Osteocyte (in vitro differentiated cells): Measurements from ENCODE around the gene ALG10B. TPM values are rescaled to one million over a fixed set of nuclear protein-coding genes. Genes with fewer than 3 reads are reported as not detected.
"Not testable (repeated sequence)": the region's sequence is repeated elsewhere in the genome, so short reads cannot be mapped to it uniquely, and the experiment has no call there.

ENCODE experiments used
- DNase-seq: peaks from one replicate; pipeline ENCODE4 v3.0.0; 2021; ENCODE audit warnings: mixed read lengths; ENCODE audit not compliant: unreplicated experiment; ENCODE audit errors: extremely low spot score
- H3K27ac Mint-ChIP-seq: one replicate; pipeline ENCODE4 v1.8.0; 2021; ENCODE audit warnings: mild to moderate bottlenecking, mixed read lengths; ENCODE audit not compliant: unreplicated experiment
- H3K27me3 Mint-ChIP-seq: one replicate; pipeline ENCODE4 v1.8.0; 2021; ENCODE audit warnings: mixed read lengths; ENCODE audit not compliant: unreplicated experiment
- H3K36me3 Mint-ChIP-seq: one replicate; pipeline ENCODE4 v1.8.0; 2021; ENCODE audit warnings: mixed read lengths; ENCODE audit not compliant: unreplicated experiment
- H3K4me1 Mint-ChIP-seq: one replicate; pipeline ENCODE4 v1.8.0; 2021; ENCODE audit warnings: mixed read lengths; ENCODE audit not compliant: unreplicated experiment
- H3K4me3 Mint-ChIP-seq: one replicate; pipeline ENCODE4 v1.8.0; 2021; ENCODE audit warnings: mild to moderate bottlenecking, moderate library complexity, mixed read lengths; ENCODE audit not compliant: unreplicated experiment
- H3K9me3 Mint-ChIP-seq: one replicate; pipeline ENCODE4 v1.8.0; 2021; ENCODE audit warnings: mixed read lengths; ENCODE audit not compliant: unreplicated experiment
- CTCF ChIP-seq: fragments of 200-600 bp; sonication (generic); IDR thresholded peaks from 2 replicates; pipeline ENCODE4 v1.5.0; 2021; ENCODE audit warnings: antibody characterized with exemption, mild to moderate bottlenecking, moderate library complexity
- total RNA-seq: library from RNA; stranded (reverse); gene quantifications from 2 replicates; pipeline ENCODE4 v1.2.1, GENCODE V29; 2021

ALG10B gene
- total RNA-seq, 1 donor from 2014 or later: 12.5 TPM

- no peak for DNase-seq
- H3K4me3 Mint-ChIP-seq: no peak overlapping the region
- no peak for TF ChIP-seq CTCF
- H3K4me1 Mint-ChIP-seq: no peaks in the 10 kb centered on the region
- peaks cover 26% of the 10 kb centered on the region for H3K9me3 Mint-ChIP-seq
- no peaks in the 10 kb centered on the region for H3K27me3 Mint-ChIP-seq
- no peaks in the 10 kb centered on the region for H3K36me3 Mint-ChIP-seq
- H3K27ac Mint-ChIP-seq: no peak overlapping the region
Measured at GRCh38 chr12:38289396-38289795, 27.2 kb upstream of the ALG10B start.

- Mint-ChIP-seq H3K9me3 (peaks cover 26% of the 10 kb centered on the region), H3K27ac (no peak overlapping the region), H3K4me3 (no peak overlapping the region), H3K4me1 (no peaks in the 10 kb centered on the region), H3K27me3 (no peaks in the 10 kb centered on the region), H3K36me3 (no peaks in the 10 kb centered on the region)
- no peak for TF ChIP-seq CTCF
- DNase-seq: no peak
Measured at GRCh38 chr12:38291160-38291559, 25.4 kb upstream of the ALG10B start.

- not testable (repeated sequence) for H3K36me3 Mint-ChIP-seq, H3K4me3 Mint-ChIP-seq, H3K27ac Mint-ChIP-seq, H3K4me1 Mint-ChIP-seq, H3K27me3 Mint-ChIP-seq, DNase-seq
- H3K9me3 Mint-ChIP-seq: peaks cover 26% of the 10 kb centered on the region
Measured at GRCh38 chr12:38302972-38303371, 13.6 kb upstream of the ALG10B start.

GRCh38 chr12:38321966-38322365 lies 5.4 kb downstream of the ALG10B start:
- H3K4me3 Mint-ChIP-seq, H3K27ac Mint-ChIP-seq, H3K36me3 Mint-ChIP-seq, H3K27me3 Mint-ChIP-seq, DNase-seq, H3K9me3 Mint-ChIP-seq: not testable (repeated sequence)
- peaks cover 11% of the 10 kb centered on the region for H3K4me1 Mint-ChIP-seq

- no peaks in the 10 kb centered on the region for H3K27me3 Mint-ChIP-seq
- H3K27ac Mint-ChIP-seq: no peak overlapping the region
Measured at GRCh38 chr12:38324912-38325311, 8.3 kb downstream of the ALG10B start.

GRCh38 chr12:38327356-38327755 lies 10.8 kb downstream of the ALG10B start:
- no peaks in the 10 kb centered on the region for H3K4me1 Mint-ChIP-seq
- H3K4me3 Mint-ChIP-seq: no peak overlapping the region
- no peak overlapping the region for H3K27ac Mint-ChIP-seq
- H3K9me3 Mint-ChIP-seq: no peaks in the 10 kb centered on the region
- no peak for TF ChIP-seq CTCF
- H3K27me3 Mint-ChIP-seq: no peaks in the 10 kb centered on the region
- no peak for DNase-seq
- H3K36me3 Mint-ChIP-seq: no peaks in the 10 kb centered on the region

More at GRCh38 chr12:38324912-38325311, 8.3 kb downstream of the ALG10B start:
- no peak for TF ChIP-seq CTCF
- Mint-ChIP-seq H3K4me1 (no peaks in the 10 kb centered on the region), H3K4me3 (no peak overlapping the region), H3K9me3 (no peaks in the 10 kb centered on the region), H3K36me3 (no peaks in the 10 kb centered on the region)
- no peak for DNase-seq
